Upper lobe of right lung (tissue), 1 donor: ENCODE results near the gene CFAP20. TPM values are rescaled to one million over a fixed set of nuclear protein-coding genes. Genes with fewer than 3 reads are reported as not detected.

Experiments
- ATAC-seq: fragments of 200-7000 bp; cut with Tn5 transposase; one replicate; pipeline ENCODE4 v1.9.1; 2020; ENCODE audit warnings: mild to moderate bottlenecking, moderate library complexity
- DNase-seq: peaks from one replicate; pipeline ENCODE4 v3.0.0-alpha.2; 2020
- H3K27ac ChIP-seq: fragments of 200-600 bp; one replicate; pipeline ENCODE4 v1.8.0; 2022
- H3K27me3 ChIP-seq: fragments of 200-600 bp; one replicate; pipeline ENCODE4 v1.8.0; 2022; ENCODE audit warnings: mild to moderate bottlenecking
- H3K36me3 ChIP-seq: fragments of 200-600 bp; one replicate; pipeline ENCODE4 v1.8.0; 2022
- H3K4me1 ChIP-seq: fragments of 200-600 bp; one replicate; pipeline ENCODE4 v1.8.0; 2022
- H3K4me3 ChIP-seq: fragments of 200-600 bp; one replicate; pipeline ENCODE4 v1.8.0; 2022; ENCODE audit warnings: mild to moderate bottlenecking
- H3K9me3 ChIP-seq: fragments of 200-600 bp; one replicate; pipeline ENCODE4 v1.8.0; 2022
- CTCF ChIP-seq: fragments of 200-600 bp; IDR thresholded peaks from one replicate; pipeline ENCODE4 v1.8.0; 2022; ENCODE audit warnings: antibody characterized with exemption
- intact Hi-C: fragments of 100-400 bp; cut with DNase I; formaldehyde crosslinking; loops from one replicate; pipeline ENCODE4 v1.11.0; 2022
- total RNA-seq: library from RNA; stranded (reverse); fragmentation: NEBNext Ultra II Directional; extraction: Animal tissue kit (Norgen Biotek cat#: 25700); gene quantifications from one replicate; pipeline ENCODE4 v1.2.1, GENCODE V29; 2021
- donor health status: DM: no; HTN: yes; CAD: no; lungs with severe emphysema.

The CFAP20 gene
- total RNA-seq, 1 donor from 2014 or later: 24.8 TPM

GRCh38 chr16:58158725-58159124 lies 29.5 kb upstream of the CFAP20 start:
- Histone ChIP-seq H3K36me3 (peaks cover 44% of the 10 kb centered on the region), H3K27ac (no peak overlapping the region), H3K9me3 (no peaks in the 10 kb centered on the region), H3K4me3 (no peak overlapping the region), H3K4me1 (no peaks in the 10 kb centered on the region), H3K27me3 (no peaks in the 10 kb centered on the region)
- no peak for DNase-seq
- no peak for TF ChIP-seq CTCF
- no peak for ATAC-seq
- intact Hi-C loops: no loop called here

GRCh38 chr16:58157951-58158540 lies 28.9 kb upstream of the CFAP20 start:
- Histone ChIP-seq H3K27me3 (no peaks in the 10 kb centered on the region), H3K4me1 (no peaks in the 10 kb centered on the region), H3K4me3 (no peak overlapping the region), H3K36me3 (peaks cover 37% of the 10 kb centered on the region), H3K9me3 (no peaks in the 10 kb centered on the region), H3K27ac (no peak overlapping the region)
- ATAC-seq: no peak
- intact Hi-C loops: no loop called here
- TF ChIP-seq CTCF: no peak
- no peak for DNase-seq

GRCh38 chr16:58157239-58157638 lies 28.1 kb upstream of the CFAP20 start:
- Histone ChIP-seq H3K9me3 (no peaks in the 10 kb centered on the region), H3K36me3 (peaks cover 29% of the 10 kb centered on the region), H3K27ac (no peak overlapping the region), H3K4me3 (no peak overlapping the region), H3K4me1 (no peaks in the 10 kb centered on the region), H3K27me3 (no peaks in the 10 kb centered on the region)
- ATAC-seq (peak; percentile 51), DNase-seq (no peak)
- intact Hi-C loops: no loop called here
- TF ChIP-seq CTCF: no peak

- intact Hi-C loops: no loop called here
- no peak for ATAC-seq
- H3K27ac ChIP-seq: no peak overlapping the region
Observed at GRCh38 chr16:58155839-58156238, 26.7 kb upstream of the CFAP20 start.

GRCh38 chr16:58154345-58154744 lies 25.2 kb upstream of the CFAP20 start:
- Histone ChIP-seq H3K9me3 (no peaks in the 10 kb centered on the region), H3K27ac (no peak overlapping the region), H3K27me3 (no peaks in the 10 kb centered on the region), H3K36me3 (peaks cover 1% of the 10 kb centered on the region), H3K4me3 (no peak overlapping the region), H3K4me1 (no peaks in the 10 kb centered on the region)
- ATAC-seq (no peak), DNase-seq (no peak)
- intact Hi-C loops: no loop called here
- no peak for TF ChIP-seq CTCF

More at GRCh38 chr16:58155839-58156238, 26.7 kb upstream of the CFAP20 start:
- Histone ChIP-seq H3K9me3 (no peaks in the 10 kb centered on the region), H3K4me3 (no peak overlapping the region), H3K4me1 (no peaks in the 10 kb centered on the region), H3K36me3 (peaks cover 16% of the 10 kb centered on the region), H3K27me3 (no peaks in the 10 kb centered on the region)
- DNase-seq: no peak
- no peak for TF ChIP-seq CTCF
